GM12878 (cell line): Measurements from ENCODE around the gene DIP2C.

Experiments used
- BACH1 ChIP-seq: fragments of 450-650 bp; IDR thresholded peaks from 2 replicates; pipeline ENCODE4 v1.6.1; 2017; ENCODE audit warnings: mild to moderate bottlenecking, borderline replicate concordance
- EZH2 ChIP-seq: IDR thresholded peaks from 2 replicates; pipeline ENCODE4 v1.6.1; 2012; ENCODE audit warnings: low read depth, mild to moderate bottlenecking, control low read depth, inconsistent platforms, low read length, borderline replicate concordance; ENCODE audit not compliant: control insufficient read depth
- HCFC1 ChIP-seq: fragments of 150-350 bp; IDR thresholded peaks from 2 replicates; pipeline ENCODE4 v1.6.1; 2014; ENCODE audit warnings: low read length
- MAX ChIP-seq: IDR thresholded peaks from 2 replicates; pipeline ENCODE4 v1.6.1; 2012; ENCODE audit warnings: low read depth, low read length, improper control_type of control experiment
- POLR2A ChIP-seq: IDR thresholded peaks from 2 replicates; pipeline ENCODE4 v1.6.1; 2011; ENCODE audit warnings: low read depth, mild to moderate bottlenecking, low read length
- RBBP5 ChIP-seq: fragments of 200-600 bp; sonication (generic); conservative IDR thresholded peaks from 2 replicates; pipeline ENCODE4 v1.6.1; 2016
- REST ChIP-seq: IDR thresholded peaks from 2 replicates; pipeline ENCODE4 v1.6.1; 2012; ENCODE audit warnings: mild to moderate bottlenecking, low read depth, low read length
- SMC3 ChIP-seq: IDR thresholded peaks from 2 replicates; pipeline ENCODE4 v1.6.1; 2011; ENCODE audit warnings: low read length, improper control_type of control experiment, borderline replicate concordance
- SREBF1 ChIP-seq: IDR thresholded peaks from 2 replicates; pipeline ENCODE4 v1.6.1; 2012; ENCODE audit warnings: mild to moderate bottlenecking, low read length
- TARDBP ChIP-seq: IDR thresholded peaks from 2 replicates; pipeline ENCODE4 v1.6.1; 2016; ENCODE audit warnings: borderline replicate concordance
- TBL1XR1 ChIP-seq: IDR thresholded peaks from 2 replicates; pipeline ENCODE4 v1.6.1; 2012; ENCODE audit warnings: low read depth, low read length, improper control_type of control experiment
- ZNF24 ChIP-seq: fragments of 450-650 bp; IDR thresholded peaks from 2 replicates; pipeline ENCODE4 v1.6.1; 2017; ENCODE audit warnings: antibody characterized with exemption, mild to moderate bottlenecking
- TF ChIP-seq, protein P1 (sequence below), 3 experiments: IDR thresholded peaks in 2 of 3; conservative IDR thresholded peaks in 1 of 3; 2 replicates each; pipeline ENCODE4 v1.5.1; 2011; ENCODE audit warnings: low read depth in 3 of 3, low read length in 3 of 3, mild to moderate bottlenecking in 3 of 3, control low read depth in 2 of 3, moderate library complexity in 2 of 3, inconsistent platforms in 1 of 3, mixed read lengths in 1 of 3; ENCODE audit not compliant: control insufficient read depth in 2 of 3, insufficient read depth in 1 of 3; ENCODE audit errors: extremely low read depth in 1 of 3

GRCh38 chr10:317926-318325 lies 371.5 kb downstream of the DIP2C start:
- TF ChIP-seq, protein P1, sequence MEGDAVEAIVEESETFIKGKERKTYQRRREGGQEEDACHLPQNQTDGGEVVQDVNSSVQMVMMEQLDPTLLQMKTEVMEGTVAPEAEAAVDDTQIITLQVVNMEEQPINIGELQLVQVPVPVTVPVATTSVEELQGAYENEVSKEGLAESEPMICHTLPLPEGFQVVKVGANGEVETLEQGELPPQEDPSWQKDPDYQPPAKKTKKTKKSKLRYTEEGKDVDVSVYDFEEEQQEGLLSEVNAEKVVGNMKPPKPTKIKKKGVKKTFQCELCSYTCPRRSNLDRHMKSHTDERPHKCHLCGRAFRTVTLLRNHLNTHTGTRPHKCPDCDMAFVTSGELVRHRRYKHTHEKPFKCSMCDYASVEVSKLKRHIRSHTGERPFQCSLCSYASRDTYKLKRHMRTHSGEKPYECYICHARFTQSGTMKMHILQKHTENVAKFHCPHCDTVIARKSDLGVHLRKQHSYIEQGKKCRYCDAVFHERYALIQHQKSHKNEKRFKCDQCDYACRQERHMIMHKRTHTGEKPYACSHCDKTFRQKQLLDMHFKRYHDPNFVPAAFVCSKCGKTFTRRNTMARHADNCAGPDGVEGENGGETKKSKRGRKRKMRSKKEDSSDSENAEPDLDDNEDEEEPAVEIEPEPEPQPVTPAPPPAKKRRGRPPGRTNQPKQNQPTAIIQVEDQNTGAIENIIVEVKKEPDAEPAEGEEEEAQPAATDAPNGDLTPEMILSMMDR (IDR thresholded peaks at IDR 0.05 in 2 of 3, conservative IDR thresholded peaks at IDR 0.05 in 1 of 3; ENCODE audit: control insufficient read depth in 2 of 3, extremely low read depth in 1 of 3, insufficient read depth in 1 of 3, low read depth in 3 of 3, low read length in 3 of 3): no peak
- no peak for TF ChIP-seq POLR2A
- TF ChIP-seq REST: no peak
- no peak for TF ChIP-seq RBBP5
- no peak for TF ChIP-seq TARDBP
- no peak for TF ChIP-seq ZNF24
- no peak for TF ChIP-seq SMC3
- TF ChIP-seq EZH2: no peak
- no peak for TF ChIP-seq BACH1
- TF ChIP-seq TBL1XR1: no peak
- TF ChIP-seq SREBF1: no peak
- no peak for TF ChIP-seq HCFC1
- no peak for TF ChIP-seq MAX
